SU-DHL-6 (cell line): Measurements from ENCODE around the gene EVI5.

ENCODE experiments used
- H2AFZ ChIP-seq: fragments of 200-600 bp; sonication (generic); 2 replicates; pipeline ENCODE4 v1.6.1; 2014; ENCODE audit warnings: low read depth, mild to moderate bottlenecking, moderate library complexity, mixed read lengths, antibody characterized with exemption, low read length; ENCODE audit not compliant: severe bottlenecking
- H3F3A ChIP-seq: fragments of 200-600 bp; shearing (Covaris generic); 2 replicates; pipeline ENCODE4 v1.6.0; 2016; ENCODE audit warnings: antibody characterized with exemption, mild to moderate bottlenecking; ENCODE audit not compliant: insufficient read depth
- H3K27ac ChIP-seq: fragments of 200-600 bp; sonication (generic); 2 replicates; pipeline ENCODE4 v1.5.1; 2016; ENCODE audit warnings: low read depth, mild to moderate bottlenecking, low read length, moderate library complexity, mixed read lengths
- H3K27me3 ChIP-seq: fragments of 200-600 bp; sonication (generic), shearing (Covaris generic); 2 replicates; pipeline ENCODE4 v1.6.0; 2014; ENCODE audit warnings: mild to moderate bottlenecking, low read length
- H3K36me3 ChIP-seq: fragments of 200-600 bp; sonication (generic); 2 replicates; pipeline ENCODE4 v1.6.1; 2014; ENCODE audit warnings: mild to moderate bottlenecking, low read length, mixed read lengths
- H3K4me2 ChIP-seq: fragments of 300-600, 200-600 bp; shearing (Covaris generic), sonication (generic); 2 replicates; pipeline ENCODE4 v1.6.0; 2014; ENCODE audit warnings: low read length, low read depth, mild to moderate bottlenecking; ENCODE audit not compliant: poor library complexity, severe bottlenecking
- H3K4me3 ChIP-seq: fragments of 200-600 bp; sonication (generic); 2 replicates; pipeline ENCODE4 v1.5.1; 2014; ENCODE audit warnings: antibody characterized with exemption, low read length, mild to moderate bottlenecking, mixed read lengths; ENCODE audit not compliant: insufficient read depth, poor library complexity, severe bottlenecking
- H3K79me2 ChIP-seq: fragments of 200-600 bp; sonication (generic); 2 replicates; pipeline ENCODE4 v1.6.1; 2014; ENCODE audit warnings: mild to moderate bottlenecking, low read length, moderate library complexity; ENCODE audit not compliant: insufficient read depth
- H3K9ac ChIP-seq: fragments of 200-600 bp; sonication (generic); 2 replicates; pipeline ENCODE4 v1.7.0; 2014; ENCODE audit warnings: mild to moderate bottlenecking, low read length
- H3K9me2 ChIP-seq: fragments of 200-600 bp; sonication (generic); replicated peaks from 2 replicates; pipeline ENCODE4 v1.6.1; 2014; ENCODE audit warnings: low read length; ENCODE audit not compliant: insufficient read depth
- H3K9me3 ChIP-seq: fragments of 200-600 bp; sonication (generic); 2 replicates; pipeline ENCODE4 v1.6.1; 2014; ENCODE audit warnings: low read length, mixed read lengths; ENCODE audit not compliant: insufficient read depth
- H4K20me1 ChIP-seq: fragments of 200-600 bp; sonication (generic); 2 replicates; pipeline ENCODE4 v1.6.1; 2014; ENCODE audit warnings: low read depth, mild to moderate bottlenecking, antibody characterized with exemption, low read length, moderate library complexity, mixed read lengths
- CTCF ChIP-seq: fragments of 200-600 bp; sonication (generic); IDR thresholded peaks from one replicate; pipeline ENCODE4 v1.5.1; 2017; ENCODE audit warnings: antibody characterized with exemption, mild to moderate bottlenecking, low read length, moderate library complexity; ENCODE audit not compliant: insufficient read depth, poor library complexity, severe bottlenecking
- EZH2phosphoT487 ChIP-seq: fragments of 200-600 bp; sonication (generic), shearing (Covaris generic); conservative IDR thresholded peaks from 2 replicates; pipeline ENCODE4 v1.6.1; 2018; ENCODE audit warnings: mild to moderate bottlenecking, antibody characterized with exemption, low read length, moderate library complexity, mixed read lengths

Gene EVI5

DNA sequence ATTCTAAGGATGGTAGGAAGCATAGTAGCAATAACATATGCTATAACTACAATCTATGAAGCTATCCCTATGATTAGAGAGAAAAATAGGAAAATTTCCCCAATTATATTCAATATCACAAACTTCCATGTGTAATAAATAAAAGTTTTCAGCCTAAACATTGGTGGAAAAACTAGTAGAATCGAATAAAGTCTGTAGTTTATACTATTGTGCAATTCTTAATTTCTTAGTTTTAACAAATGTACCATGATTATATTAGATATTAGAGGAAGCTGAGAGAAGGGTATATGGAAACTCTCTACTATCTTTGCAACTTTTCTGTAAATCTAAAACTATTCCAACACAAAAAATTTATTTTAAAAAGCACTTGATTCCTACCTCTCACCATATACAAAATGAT, 284.4 kb downstream of the EVI5 start:
- TF ChIP-seq EZH2phosphoT487: no peak
- no peak for TF ChIP-seq CTCF

DNA sequence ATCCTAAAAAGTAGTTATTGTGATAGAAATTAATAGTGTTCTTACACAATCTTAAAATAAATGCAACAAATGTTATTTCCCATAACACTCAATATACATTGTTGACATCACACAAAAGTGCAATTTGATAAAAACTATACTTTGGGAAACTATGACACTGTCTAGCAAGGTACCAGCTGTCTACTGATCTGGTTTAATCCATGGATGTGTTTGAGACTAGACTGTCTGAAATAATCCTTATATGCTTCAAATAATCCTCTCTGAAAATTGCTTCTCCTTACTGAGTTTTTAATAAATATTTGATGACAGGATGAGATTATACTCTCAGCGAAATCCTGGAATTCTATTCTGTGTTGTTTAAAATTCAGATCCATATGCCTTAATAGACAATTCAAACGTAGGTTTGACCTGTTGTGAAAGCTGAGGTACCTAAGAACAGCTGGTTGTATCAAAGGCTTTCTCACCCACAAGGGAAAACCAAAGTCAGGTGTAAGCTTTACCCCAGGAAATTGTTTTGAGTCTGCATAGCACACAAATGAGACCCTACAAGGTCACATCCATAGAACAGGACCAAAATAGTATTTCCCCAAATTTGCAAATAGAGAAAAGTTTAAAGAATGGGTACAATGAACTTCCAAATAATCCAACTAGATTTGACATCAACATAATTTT, 289.4 kb downstream of the EVI5 start:
- no peaks in the 10 kb centered on the region for H3K9me3 ChIP-seq
- no peak overlapping the region for H3K4me2 ChIP-seq
- TF ChIP-seq EZH2phosphoT487: no peak
- TF ChIP-seq CTCF: no peak
- no peaks in the 10 kb centered on the region for H3K79me2 ChIP-seq
- no peaks in the 10 kb centered on the region for H3K27me3 ChIP-seq
- H3K27ac ChIP-seq: no peak overlapping the region
- H3K9me2 ChIP-seq: no peaks in the 10 kb centered on the region
- H4K20me1 ChIP-seq: no peaks in the 10 kb centered on the region
- no peaks in the 10 kb centered on the region for H3F3A ChIP-seq
- no peak overlapping the region for H3K4me3 ChIP-seq
- H3K9ac ChIP-seq: no peak overlapping the region
- no peak overlapping the region for H2AFZ ChIP-seq
- H3K36me3 ChIP-seq: no peaks in the 10 kb centered on the region

More for the DNA sequence above, 284.4 kb downstream of the EVI5 start:
- no peak overlapping the region for H3K4me2 ChIP-seq
- no peaks in the 10 kb centered on the region for H3K9me2 ChIP-seq
- no peaks in the 10 kb centered on the region for H3F3A ChIP-seq
- no peak overlapping the region for H3K9ac ChIP-seq
- H3K79me2 ChIP-seq: no peaks in the 10 kb centered on the region
- H3K9me3 ChIP-seq: no peaks in the 10 kb centered on the region
- H4K20me1 ChIP-seq: no peaks in the 10 kb centered on the region
- no peak overlapping the region for H3K27ac ChIP-seq
- no peak overlapping the region for H3K4me3 ChIP-seq
- no peaks in the 10 kb centered on the region for H3K27me3 ChIP-seq
- no peak overlapping the region for H2AFZ ChIP-seq
- no peaks in the 10 kb centered on the region for H3K36me3 ChIP-seq

DNA sequence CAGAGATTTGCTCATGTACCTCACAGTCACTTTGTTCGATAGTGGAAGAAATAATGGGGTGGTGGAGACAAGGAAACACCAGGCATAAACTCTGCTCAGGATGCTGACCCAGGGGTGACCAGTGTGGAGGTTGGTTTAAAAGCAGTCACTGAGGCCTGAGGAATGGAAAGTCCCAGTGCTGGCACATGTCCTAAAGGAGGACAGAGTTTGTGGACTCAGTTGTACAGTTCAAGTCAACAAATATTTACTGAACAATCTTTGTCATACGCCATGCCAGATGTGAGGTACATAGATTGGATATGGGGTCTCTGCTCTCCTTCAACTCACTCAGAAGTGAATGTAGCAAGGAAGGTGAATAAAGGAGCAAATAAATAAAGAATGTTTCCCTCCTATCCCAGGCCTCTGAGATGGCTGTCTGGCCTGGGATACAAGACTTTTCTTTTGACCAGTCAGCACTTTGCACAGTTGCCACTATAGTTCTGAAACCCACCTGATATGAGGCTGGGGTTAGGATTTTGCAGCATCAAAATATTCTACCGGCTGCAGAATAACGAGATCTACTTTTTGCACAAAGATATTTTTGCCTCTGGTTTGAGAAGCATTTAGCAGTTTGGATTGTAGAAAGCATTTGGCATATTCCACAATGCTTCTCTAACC, 290.3 kb downstream of the EVI5 start:
- Histone ChIP-seq H3K9ac (no peak overlapping the region), H4K20me1 (no peaks in the 10 kb centered on the region), H2AFZ (no peak overlapping the region), H3K9me3 (no peaks in the 10 kb centered on the region), H3K9me2 (no peaks in the 10 kb centered on the region), H3K36me3 (no peaks in the 10 kb centered on the region), H3K4me3 (no peak overlapping the region), H3K27me3 (no peaks in the 10 kb centered on the region), H3F3A (no peaks in the 10 kb centered on the region), H3K79me2 (no peaks in the 10 kb centered on the region), H3K27ac (no peak overlapping the region), H3K4me2 (no peak overlapping the region)
- TF ChIP-seq CTCF: no peak
- no peak for TF ChIP-seq EZH2phosphoT487
